ENCODE data around the gene GALR2. TPM values are rescaled to one million over a fixed set of nuclear protein-coding genes. Genes with fewer than 3 reads are reported as not detected.

Gene GALR2
- total and polyA plus RNA-seq, 10 of the 15 experiments (the other 5 are each of a cell fraction or from before 2014, with no cell fraction given), result 0.06 to 1.2 (median 0.22) TPM; not detected in 5

GRCh38 chr17:76048025-76048605 lies 26.5 kb upstream of the GALR2 start:
- Histone ChIP-seq H3K9me3 (replicated peaks; ENCODE audit: control insufficient read depth, insufficient read depth, low read length) (no peaks in the 10 kb centered on the region), H3K36me3 (ENCODE audit: control insufficient read depth in 2 of 2, insufficient read depth in 2 of 2, low read length in 1 of 2) (peaks cover 39 to 46% of the 10 kb centered on the region in 2 experiments), H2AFZ (ENCODE audit: control insufficient read depth, low read depth, low read length) (no peak overlapping the region), H4K20me1 (ENCODE audit: control insufficient read depth, insufficient read depth) (no peaks in the 10 kb centered on the region), H3K27ac (ENCODE audit: control insufficient read depth, insufficient read depth) (peak overlapping the region; percentile 25; the same call in 1 of the 2 replicates), H3K4me3 (no peak overlapping the region), H3K27me3 (replicated peaks in 1 of 2; ENCODE audit: control insufficient read depth in 2 of 2, insufficient read depth in 2 of 2, low read length in 1 of 2) (no peaks in the 10 kb centered on the region), H3K79me2 (ENCODE audit: control insufficient read depth, insufficient read depth, low read length) (no peaks in the 10 kb centered on the region), H3K4me2 (ENCODE audit: control insufficient read depth, insufficient read depth) (peak overlapping the region; percentile 41; the same call in 1 of the 2 replicates), H3K4me1 (ENCODE audit: control insufficient read depth, insufficient read depth, low read length) (peaks cover 11% of the 10 kb centered on the region), H3K9ac (ENCODE audit: control insufficient read depth, insufficient read depth, low read length) (no peak overlapping the region)
- in situ Hi-C loops (cut with MboI) (no loop called here), intact Hi-C loops (cut with micrococcal nuclease; ENCODE audit: unreplicated experiment) (no loop called here)
- RAD21 ChIA-PET (ENCODE audit: unreplicated experiment), result no interaction called here
- peak; percentile 90 for ATAC-seq
- 44% methylated on average over 9 of the region's 9 CpGs for WGBS (ENCODE audit: insufficient coverage, insufficient replicate concordance, low lambda C conversion rate, missing lambda C conversion rate)
- POLR2A ChIA-PET, result no interaction called here
- no TSS peak for BruUV-seq (replicated peaks)
- no peak for DNase-seq (ENCODE audit: low read depth, low spot score)
- SMC1A ChIA-PET (ENCODE audit: uncharacterized antibody, unreplicated experiment), result no interaction called here
- no peak for FAIRE-seq
- TF ChIP-seq POLR2AphosphoS5 (IDR thresholded peaks at IDR 0.05; ENCODE audit: low read length) (no peak), PAX5 (IDR thresholded peaks at IDR 0.05; ENCODE audit: borderline replicate concordance, low read depth, low read length) (no peak), SRF (IDR thresholded peaks at IDR 0.05; ENCODE audit: low read depth in 2 of 2, low read length in 2 of 2) (peak in 1 of 2 experiments; percentile 51; a peak in 1 of 4 replicates), ZNF687 (IDR thresholded peaks at IDR 0.05) (no peak), IKZF1 (conservative IDR thresholded peaks at IDR 0.05) (no peak), BHLHE40 (IDR thresholded peaks at IDR 0.05; ENCODE audit: borderline replicate concordance in 1 of 2, low read depth in 2 of 2, low read length in 1 of 2) (no peak), YY1 (IDR thresholded peaks at IDR 0.05; ENCODE audit: low read depth, low read length) (no peak), ZNF274 (IDR thresholded peaks at IDR 0.05; ENCODE audit: insufficient read depth, insufficient read length) (no peak), IRF3 (IDR thresholded peaks at IDR 0.05) (no peak), RUNX3 (IDR thresholded peaks at IDR 0.05; ENCODE audit: low read length) (peak; percentile 47; the same call in 1 of the 2 replicates), ESRRA (IDR thresholded peaks at IDR 0.05; ENCODE audit: low read length) (no peak), CREM (IDR thresholded peaks at IDR 0.05; ENCODE audit: low read depth) (no peak), CREB1 (IDR thresholded peaks at IDR 0.05; ENCODE audit: low read depth) (no peak), EGR1 (IDR thresholded peaks at IDR 0.05; ENCODE audit: borderline replicate concordance in 1 of 2, low read depth in 2 of 2, low read length in 2 of 2) (no peak), SPI1 (IDR thresholded peaks at IDR 0.05; ENCODE audit: borderline replicate concordance, insufficient read depth, low read depth, low read length) (peak; percentile 82; the same call in 1 of the 2 replicates)
- CTCF ChIA-PET, result no interaction called here

Data from GM12878 (cell line).